Mesothelial cell of epicardium (in vitro differentiated cells): ENCODE data around the gene GNLY. TPM values are rescaled to one million over a fixed set of nuclear protein-coding genes. Genes with fewer than 3 reads are reported as not detected.
A peak's percentile ranks its signal among the peaks of the same experiment; 100 is the strongest.

Source experiments
- DNase-seq, 2 experiments: peaks; one replicate each; pipeline ENCODE4 v3.0.0; 2021; ENCODE audit warnings: low spot score in 2 of 2; ENCODE audit not compliant: unreplicated experiment in 2 of 2
- H3K27ac Mint-ChIP-seq: 2 replicates; pipeline ENCODE4 v1.8.0; 2021; ENCODE audit warnings: mixed read lengths
- H3K27me3 Mint-ChIP-seq: 2 replicates; pipeline ENCODE4 v1.8.0; 2021; ENCODE audit warnings: low read depth, mixed read lengths
- H3K36me3 Mint-ChIP-seq: 2 replicates; pipeline ENCODE4 v1.8.0; 2021; ENCODE audit warnings: mixed read lengths
- H3K4me1 Mint-ChIP-seq: 2 replicates; pipeline ENCODE4 v1.8.0; 2021; ENCODE audit warnings: mixed read lengths
- H3K4me3 Mint-ChIP-seq: 2 replicates; pipeline ENCODE4 v1.8.0; 2021; ENCODE audit warnings: mild to moderate bottlenecking, moderate library complexity, mixed read lengths
- H3K9me3 Mint-ChIP-seq: 2 replicates; pipeline ENCODE4 v1.8.0; 2021; ENCODE audit warnings: mixed read lengths
- total RNA-seq: library from RNA; stranded (reverse); gene quantifications from 3 replicates; pipeline ENCODE4 v1.2.1, GENCODE V29; 2021
- TF ChIP-seq, protein P1 (sequence below): fragments of 200-600 bp; sonication (generic); IDR thresholded peaks from one replicate; pipeline ENCODE4 v1.5.0; 2021; ENCODE audit warnings: antibody characterized with exemption; ENCODE audit not compliant: unreplicated experiment

Gene GNLY
- total RNA-seq, 1 donor from 2014 or later, result not detected

DNA sequence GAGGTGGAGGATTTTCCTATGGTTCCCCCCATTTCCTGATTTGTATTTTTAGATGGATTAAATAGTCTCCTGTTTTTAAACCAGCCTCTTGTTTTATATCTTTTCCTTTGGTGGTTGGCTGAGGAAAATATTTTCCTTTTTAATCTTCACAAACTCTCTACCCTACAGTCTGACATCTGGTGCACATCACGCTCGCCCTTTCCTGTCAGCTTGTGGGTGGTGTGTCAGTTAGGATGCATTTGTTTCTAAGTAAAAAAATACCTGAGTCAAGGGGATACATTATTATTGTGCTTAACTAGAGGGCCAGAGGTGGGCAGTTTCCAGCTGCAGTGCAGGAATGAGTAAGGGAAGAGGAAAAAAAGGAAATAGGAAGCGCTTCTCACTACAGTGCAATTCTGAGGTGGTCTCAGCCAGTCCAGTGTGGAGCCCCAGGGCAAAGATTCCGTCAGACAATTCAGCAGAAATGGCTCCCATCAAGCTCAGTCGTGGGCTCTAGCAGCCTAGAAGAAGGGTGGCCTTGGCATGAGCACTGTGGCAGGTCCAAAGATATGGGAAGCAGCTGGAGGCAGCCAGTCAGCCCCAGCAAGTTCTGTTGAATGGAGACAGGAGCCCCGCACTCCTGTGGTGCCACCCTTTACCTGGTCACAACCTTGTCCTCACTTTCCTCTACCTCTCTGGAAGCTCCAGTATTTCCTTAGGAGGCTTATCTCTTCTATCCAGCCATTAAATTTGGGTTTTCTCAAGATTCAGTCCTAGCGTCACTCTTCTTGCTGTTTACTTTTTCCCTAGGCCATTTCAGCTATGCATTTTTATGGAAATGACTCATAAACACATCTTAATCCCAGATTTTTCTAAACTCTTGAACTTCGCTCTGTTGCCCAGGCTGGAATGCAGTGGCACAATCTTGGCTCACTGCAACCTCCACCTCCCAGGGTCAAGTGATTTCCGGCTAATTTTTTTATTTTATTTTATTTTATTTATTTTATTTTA is 44.7 kb upstream of the GNLY start:
- peaks cover 47% of the 10 kb centered on the region for H3K36me3 Mint-ChIP-seq
- no peaks in the 10 kb centered on the region for H3K4me1 Mint-ChIP-seq
- peak overlapping the region; percentile 5 for H3K27ac Mint-ChIP-seq
- H3K4me3 Mint-ChIP-seq, result no peak overlapping the region
- TF ChIP-seq, protein P1, sequence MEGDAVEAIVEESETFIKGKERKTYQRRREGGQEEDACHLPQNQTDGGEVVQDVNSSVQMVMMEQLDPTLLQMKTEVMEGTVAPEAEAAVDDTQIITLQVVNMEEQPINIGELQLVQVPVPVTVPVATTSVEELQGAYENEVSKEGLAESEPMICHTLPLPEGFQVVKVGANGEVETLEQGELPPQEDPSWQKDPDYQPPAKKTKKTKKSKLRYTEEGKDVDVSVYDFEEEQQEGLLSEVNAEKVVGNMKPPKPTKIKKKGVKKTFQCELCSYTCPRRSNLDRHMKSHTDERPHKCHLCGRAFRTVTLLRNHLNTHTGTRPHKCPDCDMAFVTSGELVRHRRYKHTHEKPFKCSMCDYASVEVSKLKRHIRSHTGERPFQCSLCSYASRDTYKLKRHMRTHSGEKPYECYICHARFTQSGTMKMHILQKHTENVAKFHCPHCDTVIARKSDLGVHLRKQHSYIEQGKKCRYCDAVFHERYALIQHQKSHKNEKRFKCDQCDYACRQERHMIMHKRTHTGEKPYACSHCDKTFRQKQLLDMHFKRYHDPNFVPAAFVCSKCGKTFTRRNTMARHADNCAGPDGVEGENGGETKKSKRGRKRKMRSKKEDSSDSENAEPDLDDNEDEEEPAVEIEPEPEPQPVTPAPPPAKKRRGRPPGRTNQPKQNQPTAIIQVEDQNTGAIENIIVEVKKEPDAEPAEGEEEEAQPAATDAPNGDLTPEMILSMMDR, result no peak
- no peak for DNase-seq
- no peaks in the 10 kb centered on the region for H3K9me3 Mint-ChIP-seq
- H3K27me3 Mint-ChIP-seq, result no peaks in the 10 kb centered on the region

DNA sequence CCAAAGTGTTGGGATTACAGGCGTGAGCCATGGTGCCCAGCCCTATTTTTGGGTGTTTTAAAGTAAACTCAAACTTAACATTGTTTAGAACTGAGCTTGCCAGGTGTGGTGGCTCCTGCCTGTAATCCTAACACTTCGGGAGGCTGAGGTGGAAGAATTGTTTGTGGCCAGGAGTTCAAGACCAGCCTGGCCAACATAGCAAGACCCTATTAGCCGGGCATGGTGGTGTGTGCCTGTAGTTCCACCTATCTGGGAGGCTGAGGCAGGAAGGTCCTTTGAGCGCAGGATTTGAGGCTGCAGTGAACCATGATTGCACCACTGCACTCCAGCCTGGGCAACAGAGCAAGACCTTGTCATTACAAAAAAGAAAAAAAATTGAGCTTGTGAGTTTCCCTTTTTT is 43.7 kb upstream of the GNLY start:
- H3K9me3 Mint-ChIP-seq, result no peaks in the 10 kb centered on the region
- H3K36me3 Mint-ChIP-seq, result peaks cover 47% of the 10 kb centered on the region
- no peak for DNase-seq
- no peak overlapping the region for H3K4me3 Mint-ChIP-seq
- no peaks in the 10 kb centered on the region for H3K27me3 Mint-ChIP-seq
- H3K4me1 Mint-ChIP-seq, result no peaks in the 10 kb centered on the region
- TF ChIP-seq, protein P1, result no peak
- no peak overlapping the region for H3K27ac Mint-ChIP-seq

DNA sequence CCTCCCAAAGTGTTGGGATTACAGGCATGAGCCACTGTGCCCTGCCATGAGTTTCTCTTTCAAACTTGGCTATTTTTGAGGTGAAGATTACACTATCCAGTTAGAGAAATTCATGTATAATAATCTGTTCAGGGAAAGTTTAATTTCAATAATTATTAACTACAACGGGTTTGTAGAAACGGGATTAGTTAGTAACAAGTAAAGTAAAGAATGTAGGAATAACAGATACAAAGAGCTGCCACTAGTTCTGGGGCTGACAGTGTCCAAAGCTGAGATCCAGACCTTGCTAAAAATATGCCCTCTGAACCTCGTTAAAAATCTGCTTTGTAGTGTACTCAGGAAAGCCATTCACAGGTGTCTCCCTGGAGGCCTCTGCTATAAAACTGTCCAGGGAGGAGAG is 43.1 kb upstream of the GNLY start:
- H3K27ac Mint-ChIP-seq, result no peak overlapping the region
- H3K27me3 Mint-ChIP-seq, result no peaks in the 10 kb centered on the region
- H3K36me3 Mint-ChIP-seq, result peaks cover 43% of the 10 kb centered on the region
- no peaks in the 10 kb centered on the region for H3K4me1 Mint-ChIP-seq
- DNase-seq, result no peak
- no peak overlapping the region for H3K4me3 Mint-ChIP-seq
- no peaks in the 10 kb centered on the region for H3K9me3 Mint-ChIP-seq
- TF ChIP-seq, protein P1, result no peak

DNA sequence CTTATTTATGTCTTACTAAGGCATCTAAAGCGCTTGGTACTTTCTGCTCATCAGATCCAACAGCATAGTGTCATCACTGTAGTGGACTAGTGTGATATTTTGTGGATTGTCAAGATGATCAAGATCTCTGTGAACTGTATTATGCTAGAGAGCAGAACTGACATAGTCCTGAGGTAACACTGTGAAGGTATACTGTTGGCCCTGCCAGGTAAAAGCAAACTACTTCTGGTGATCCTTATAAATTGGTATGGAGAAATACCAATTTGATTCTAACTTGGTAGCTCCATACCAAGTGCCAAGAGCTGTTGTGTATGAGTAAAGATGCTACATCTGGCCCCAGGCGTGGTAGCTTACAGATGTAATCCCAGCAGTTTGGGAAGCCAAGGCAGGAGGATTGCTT is 42.1 kb upstream of the GNLY start:
- H3K4me1 Mint-ChIP-seq, result no peaks in the 10 kb centered on the region
- TF ChIP-seq, protein P1, result no peak
- H3K27ac Mint-ChIP-seq, result no peak overlapping the region
- no peak for DNase-seq
- peaks cover 40% of the 10 kb centered on the region for H3K36me3 Mint-ChIP-seq
- no peak overlapping the region for H3K4me3 Mint-ChIP-seq
- H3K9me3 Mint-ChIP-seq, result no peaks in the 10 kb centered on the region
- no peaks in the 10 kb centered on the region for H3K27me3 Mint-ChIP-seq

DNA sequence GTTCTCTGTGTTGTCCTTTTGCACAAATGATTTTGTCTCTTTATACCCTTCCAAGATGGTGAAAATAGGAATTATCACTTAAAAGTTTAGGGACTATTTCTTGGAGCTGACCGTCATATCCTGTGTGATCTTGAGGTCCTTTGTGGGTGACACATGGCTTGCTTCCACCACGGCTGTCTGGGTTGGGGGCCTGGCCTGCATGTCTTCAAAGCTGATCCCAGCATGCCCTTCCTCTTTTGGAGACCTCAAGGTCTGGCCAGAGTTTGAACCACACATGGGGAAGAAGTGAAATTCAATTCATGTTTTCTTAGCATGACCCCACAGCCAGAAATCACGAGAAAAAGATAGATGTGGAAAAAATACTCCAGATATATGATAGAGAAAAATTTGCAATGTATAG is 40.2 kb upstream of the GNLY start:
- Mint-ChIP-seq H3K4me1 (no peaks in the 10 kb centered on the region), H3K9me3 (no peaks in the 10 kb centered on the region), H3K36me3 (peaks cover 32% of the 10 kb centered on the region), H3K27ac (no peak overlapping the region), H3K27me3 (no peaks in the 10 kb centered on the region), H3K4me3 (no peak overlapping the region)
- no peak for DNase-seq
- TF ChIP-seq, protein P1, result no peak
